Uterus (tissue), 4 donors: ENCODE data around the gene ELAPOR1. TPM values are rescaled to one million over a fixed set of nuclear protein-coding genes. Genes with fewer than 3 reads are reported as not detected.

Source experiments
- DNase-seq, 2 donors: peaks; one replicate each; pipeline ENCODE4 v3.0.0-alpha.2; 2019 to 2020
- H3K27ac ChIP-seq, 2 donors: fragments of 200-600 bp; sonication (generic); 1 replicate in 1 of 2; 2 replicates in 1 of 2; pipeline ENCODE4 v1.5.1; 2016 to 2018
- H3K27me3 ChIP-seq, 2 donors: fragments of 200-600 bp; sonication (generic); one replicate each; pipeline ENCODE4 v1.5.1; 2018 to 2019; ENCODE audit warnings: control low read depth in 1 of 2
- H3K36me3 ChIP-seq, 2 donors: fragments of 200-600 bp; sonication (generic); one replicate each; pipeline ENCODE4 v1.5.1; 2019; ENCODE audit warnings: control low read depth in 1 of 2
- H3K4me1 ChIP-seq, 2 donors: fragments of 200-600 bp; sonication (generic); one replicate each; pipeline ENCODE4 v1.5.1; 2018 to 2019; ENCODE audit warnings: control low read depth in 1 of 2
- H3K4me3 ChIP-seq, 2 donors: fragments of 200-600 bp; sonication (generic); 1 replicate in 1 of 2; 2 replicates in 1 of 2; pipeline ENCODE4 v1.5.1; 2018 to 2019; ENCODE audit warnings: mild to moderate bottlenecking in 1 of 2
- H3K9me3 ChIP-seq, 2 donors: fragments of 200-600 bp; sonication (generic); one replicate each; pipeline ENCODE4 v1.5.1; 2019; ENCODE audit warnings: control low read depth in 1 of 2
- CTCF ChIP-seq, 4 experiments: fragments of 200-600 bp in 2 of 4; fragments of 450-650 bp in 2 of 4; sonication (generic) in 2 of 4; IDR thresholded peaks; one replicate each; pipeline ENCODE4 v1.5.1; 2016 to 2019; ENCODE audit warnings: antibody characterized with exemption in 4 of 4, mild to moderate bottlenecking in 2 of 4, moderate library complexity in 1 of 4
- POLR2A ChIP-seq, 2 donors: fragments of 450-650 bp; IDR thresholded peaks; one replicate each; pipeline ENCODE4 v1.6.1; 2016; ENCODE audit warnings: antibody characterized with exemption in 2 of 2, mild to moderate bottlenecking in 1 of 2, moderate library complexity in 1 of 2
- intact Hi-C: fragments of 100-400 bp; cut with DNase I; formaldehyde crosslinking; loops from one replicate; pipeline ENCODE4 v1.15.1; 2023; ENCODE audit warnings: low total_unique reads
- total RNA-seq, 4 donors: library from RNA; depleted of rRNA in 3 of 4; stranded (reverse); fragments of >200 nt in 3 of 4; gene quantifications; one replicate each; pipeline versions ENCODE4 v1.1.0 to v1.2.4, GENCODE V29; 2014 to 2023
- donor health status: DM: yes; HTN: yes; CAD: no.

Gene ELAPOR1
- total RNA-seq, 4 donors from 2014 or later: 0.29 to 51.2 (median 2.8) TPM

DNA sequence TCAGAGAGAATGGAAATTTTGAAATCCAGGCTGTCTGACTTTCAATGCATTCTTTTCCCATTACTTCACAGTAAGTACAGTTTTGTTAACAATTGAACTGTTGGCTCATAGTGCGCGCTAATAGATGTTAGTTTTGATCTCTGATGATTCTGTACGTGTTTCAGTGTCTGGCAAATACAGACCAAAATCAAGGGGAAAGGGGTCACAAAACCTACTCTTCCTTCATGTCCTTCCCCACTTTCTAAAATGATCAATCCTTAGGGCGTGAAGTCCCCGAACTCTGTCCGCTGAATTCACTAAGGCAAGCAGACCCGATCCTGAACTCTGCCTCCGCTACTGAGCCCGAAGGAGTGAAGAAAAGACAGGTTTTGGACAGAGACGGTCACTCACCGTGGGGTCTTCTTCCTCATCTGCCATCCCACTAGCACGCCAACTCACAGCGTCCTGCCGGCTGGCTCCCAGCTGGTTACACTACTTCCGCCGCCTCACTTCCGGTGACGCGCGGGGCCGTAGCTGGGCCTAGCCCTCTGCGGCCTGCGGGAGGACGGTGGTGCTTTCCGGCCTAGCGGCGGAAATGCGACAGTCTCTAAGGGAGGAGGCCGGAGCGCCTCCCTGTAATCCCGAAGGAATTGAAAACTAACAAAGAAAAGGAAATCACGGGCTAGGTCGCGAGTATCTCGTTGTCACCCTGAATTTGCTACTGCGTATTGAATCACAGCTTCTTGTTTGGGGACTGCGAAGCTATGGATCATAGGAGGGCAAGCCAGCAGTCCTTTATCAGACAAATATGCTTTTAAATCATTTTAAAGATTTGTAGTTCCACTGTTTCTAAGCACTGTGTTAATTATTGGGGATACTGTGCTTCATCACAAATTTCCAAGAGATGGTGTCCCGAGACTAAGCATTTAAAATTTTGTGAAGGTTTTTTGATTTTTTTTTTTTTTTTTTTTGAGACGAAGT lies 38.1 kb upstream of the ELAPOR1 start, which contains the start of gene TAF13:
Gene TAF13 (minus strand): TSS at position 473 of the 960 bp plus-strand sequence. CDS start 56 bp downstream, at position 417.
- intact Hi-C loops: no loop called here
- Histone ChIP-seq H3K27ac (peak within 1 kb of the TSS; percentile 96 to 97), H3K36me3 (no peaks in the 10 kb centered on the region), H3K9me3 (no peaks in the 10 kb centered on the region), H3K4me1 (peaks cover 0 to 6% of the 10 kb centered on the region in 2 donors), H3K4me3 (peak within 1 kb of the TSS; percentile 84 to 87), H3K27me3 (no peaks in the 10 kb centered on the region)
- peak; percentile 25 to 79 (median 51) for TF ChIP-seq CTCF (IDR thresholded peaks at IDR 0.05)
- TF ChIP-seq POLR2A (IDR thresholded peaks at IDR 0.05): peak; percentile 86 to 89
- peak; percentile 92 for DNase-seq

DNA sequence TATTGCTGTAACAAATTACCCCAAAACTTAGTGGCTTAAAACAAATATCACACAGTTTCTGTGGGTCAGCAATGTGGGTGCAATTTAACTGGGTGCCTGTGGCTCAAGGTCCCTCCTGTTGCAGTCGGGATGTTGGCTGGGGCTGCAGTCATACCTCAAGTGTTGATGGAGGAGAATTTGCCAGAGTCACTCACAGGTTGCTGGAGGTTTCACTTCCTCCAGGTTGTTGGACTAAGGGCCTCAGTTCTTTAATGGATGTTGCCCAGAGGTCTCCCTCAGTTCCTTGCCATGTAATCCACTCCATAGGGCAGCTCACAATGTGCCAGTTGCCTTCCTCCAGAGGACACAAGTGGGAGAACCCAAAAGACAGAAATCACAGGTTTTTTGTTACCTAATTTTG lies 35.6 kb upstream of the ELAPOR1 start:
- intact Hi-C loops: no loop called here
- TF ChIP-seq POLR2A (IDR thresholded peaks at IDR 0.05): no peak
- no peak for TF ChIP-seq CTCF (IDR thresholded peaks at IDR 0.05)

GRCh38 chr1:109079240-109079622 lies 34.7 kb upstream of the ELAPOR1 start:
- H3K4me3 ChIP-seq: no peak overlapping the region
- peaks cover 0 to 6% of the 10 kb centered on the region in 2 donors for H3K4me1 ChIP-seq
- peak overlapping the region in 1 of 2 donors; percentile 73 for H3K27ac ChIP-seq
- intact Hi-C loops: no loop called here
- TF ChIP-seq POLR2A (IDR thresholded peaks at IDR 0.05) (no peak), CTCF (IDR thresholded peaks at IDR 0.05) (no peak)
- H3K36me3 ChIP-seq: no peaks in the 10 kb centered on the region
- H3K9me3 ChIP-seq: no peaks in the 10 kb centered on the region
- H3K27me3 ChIP-seq: no peaks in the 10 kb centered on the region
- DNase-seq: no peak

More for the DNA sequence above, 35.6 kb upstream of the ELAPOR1 start:
- H3K27ac ChIP-seq: no peak overlapping the region
- H3K4me1 ChIP-seq: peaks cover 0 to 6% of the 10 kb centered on the region in 2 donors
- no peaks in the 10 kb centered on the region for H3K36me3 ChIP-seq
- H3K9me3 ChIP-seq: no peaks in the 10 kb centered on the region
- H3K4me3 ChIP-seq: no peak overlapping the region
- no peaks in the 10 kb centered on the region for H3K27me3 ChIP-seq
- no peak for DNase-seq

- H3K4me1 ChIP-seq: no peaks in the 10 kb centered on the region
- no peak for TF ChIP-seq CTCF (IDR thresholded peaks at IDR 0.05)
- no peak for TF ChIP-seq POLR2A (IDR thresholded peaks at IDR 0.05)
- intact Hi-C loops: no loop called here
These were observed 33.4 kb upstream of the ELAPOR1 start for GRCh38 chr1:109080441-109081082.

GRCh38 chr1:109083501-109083900 lies 30.4 kb upstream of the ELAPOR1 start:
- no peak overlapping the region for H3K27ac ChIP-seq
- intact Hi-C loops: no loop called here

More at GRCh38 chr1:109080441-109081082, 33.4 kb upstream of the ELAPOR1 start:
- Histone ChIP-seq H3K9me3 (no peaks in the 10 kb centered on the region), H3K27ac (peak overlapping the region; percentile 39 to 73), H3K27me3 (no peaks in the 10 kb centered on the region), H3K36me3 (no peaks in the 10 kb centered on the region), H3K4me3 (no peak overlapping the region)
- no peak for DNase-seq

More at GRCh38 chr1:109083501-109083900, 30.4 kb upstream of the ELAPOR1 start:
- Histone ChIP-seq H3K27me3 (no peaks in the 10 kb centered on the region), H3K9me3 (no peaks in the 10 kb centered on the region), H3K36me3 (no peaks in the 10 kb centered on the region), H3K4me1 (no peaks in the 10 kb centered on the region), H3K4me3 (no peak overlapping the region)
- DNase-seq: no peak
- TF ChIP-seq POLR2A (IDR thresholded peaks at IDR 0.05) (no peak), CTCF (IDR thresholded peaks at IDR 0.05) (no peak)
